WTC11 (cell line): Measurements from ENCODE around the gene IFT27. TPM values are rescaled to one million over a fixed set of nuclear protein-coding genes. Genes with fewer than 3 reads are reported as not detected.

ENCODE experiments used
- ATAC-seq: fragments of 200-7000 bp; cut with Tn5 transposase; 2 replicates; pipeline ENCODE4 v1.10.0; 2021; ENCODE audit warnings: mild to moderate bottlenecking, moderate library complexity
- CTCF ChIA-PET: fragments of 300-600 bp; sonication (Branson Sonifier 250); formaldehyde crosslinking; loops from one replicate; lab custom pipeline; 2021; ENCODE audit warnings: antibody characterized with exemption; lab: Charles Lee
- POLR2A ChIA-PET: fragments of 350-600 bp; sonication (Branson Sonifier 250); formaldehyde crosslinking; loops from one replicate; lab custom pipeline; 2021; ENCODE audit warnings: antibody characterized with exemption; lab: Charles Lee
- DNase-seq: peaks from one replicate; pipeline ENCODE4 v3.0.0; 2021; ENCODE audit warnings: low spot score
- H3K27ac Mint-ChIP-seq: 2 replicates; pipeline ENCODE4 v1.8.0; 2021; ENCODE audit warnings: mixed read lengths
- H3K27me3 Mint-ChIP-seq: 2 replicates; pipeline ENCODE4 v1.8.0; 2021; ENCODE audit warnings: low read depth, mild to moderate bottlenecking, moderate library complexity, mixed read lengths
- H3K36me3 Mint-ChIP-seq: 2 replicates; pipeline ENCODE4 v1.8.0; 2021; ENCODE audit warnings: mixed read lengths
- H3K4me1 Mint-ChIP-seq: 2 replicates; pipeline ENCODE4 v1.8.0; 2022; ENCODE audit warnings: mixed read lengths
- H3K4me3 Mint-ChIP-seq: 2 replicates; pipeline ENCODE4 v1.8.0; 2021; ENCODE audit warnings: mild to moderate bottlenecking, moderate library complexity, mixed read lengths
- H3K9me3 Mint-ChIP-seq: 2 replicates; pipeline ENCODE4 v1.8.0; 2021; ENCODE audit warnings: mixed read lengths
- AFF4 ChIP-seq: sonication (generic); formaldehyde crosslinking; IDR thresholded peaks from 2 replicates; pipeline ENCODE4 v1.8.1; 2023; ENCODE audit warnings: mild to moderate bottlenecking, missing genetic modification reagents, borderline replicate concordance
- EMX1 ChIP-seq: fragments of 250-450 bp; sonication (Bioruptor Pico); IDR thresholded peaks from 2 replicates; pipeline ENCODE4 v1.8.0; 2021; ENCODE audit warnings: mild to moderate bottlenecking
- GABPB1 ChIP-seq: sonication (generic); formaldehyde crosslinking; IDR thresholded peaks from 2 replicates; pipeline ENCODE4 v1.8.1; 2023; ENCODE audit warnings: mild to moderate bottlenecking, missing genetic modification reagents
- GTF2I ChIP-seq: fragments of 250-450 bp; sonication (Bioruptor Pico); conservative IDR thresholded peaks from 2 replicates; pipeline ENCODE4 v1.4.0; 2021; ENCODE audit warnings: mild to moderate bottlenecking
- HMGA2 ChIP-seq: fragments of 250-450 bp; sonication (Bioruptor Pico); IDR thresholded peaks from 2 replicates; pipeline ENCODE4 v1.4.0; 2021; ENCODE audit warnings: mild to moderate bottlenecking, moderate library complexity
- IRF2 ChIP-seq: sonication (generic); formaldehyde crosslinking; IDR thresholded peaks from 2 replicates; pipeline ENCODE4 v1.8.0; 2022; ENCODE audit warnings: low read depth, missing genetic modification reagents, borderline replicate concordance
- PRRX2 ChIP-seq: fragments of 250-450 bp; sonication (Bioruptor Pico); IDR thresholded peaks from 2 replicates; pipeline ENCODE4 v1.8.0; 2021; ENCODE audit warnings: mild to moderate bottlenecking
- RELA ChIP-seq: sonication (generic); formaldehyde crosslinking; IDR thresholded peaks from 2 replicates; pipeline ENCODE4 v1.8.1; 2022; ENCODE audit warnings: missing genetic modification reagents, mild to moderate bottlenecking, borderline replicate concordance
- ZNF138 ChIP-seq: sonication (generic); formaldehyde crosslinking; conservative IDR thresholded peaks from 2 replicates; pipeline ENCODE4 v1.8.1; 2022; ENCODE audit warnings: mild to moderate bottlenecking, moderate library complexity, missing genetic modification reagents
- ZNF219 ChIP-seq: sonication (generic); formaldehyde crosslinking; IDR thresholded peaks from 2 replicates; pipeline ENCODE4 v1.8.0; 2023; ENCODE audit warnings: missing genetic modification reagents, mild to moderate bottlenecking, borderline replicate concordance
- ZNF423 ChIP-seq: fragments of 250-450 bp; sonication (Bioruptor Pico); IDR thresholded peaks from 2 replicates; pipeline ENCODE4 v2.1.2; 2022; ENCODE audit warnings: mild to moderate bottlenecking, moderate library complexity
- ZNF532 ChIP-seq: fragments of 250-450 bp; sonication (Bioruptor Pico); IDR thresholded peaks from 2 replicates; pipeline ENCODE4 v1.9.0; 2021; ENCODE audit warnings: mild to moderate bottlenecking, borderline replicate concordance
- total RNA-seq: library from RNA; stranded (reverse); gene quantifications from 3 replicates; pipeline ENCODE4 v1.2.3, GENCODE V29; 2021
- TF ChIP-seq, protein P1 (sequence below): fragments of 250-450 bp; sonication (Bioruptor Pico); IDR thresholded peaks from 2 replicates; pipeline ENCODE4 v1.9.0; 2021; ENCODE audit warnings: mild to moderate bottlenecking
- TF ChIP-seq, protein P2 (sequence below): sonication (generic); formaldehyde crosslinking; IDR thresholded peaks from 2 replicates; pipeline ENCODE4 v1.8.1; 2023; ENCODE audit warnings: mild to moderate bottlenecking, missing genetic modification reagents, moderate library complexity
- TF ChIP-seq, protein P3 (sequence below): sonication (generic); formaldehyde crosslinking; IDR thresholded peaks from 2 replicates; pipeline ENCODE4 v1.8.1; 2022; ENCODE audit warnings: low read depth, mild to moderate bottlenecking, moderate library complexity, missing genetic modification reagents, borderline replicate concordance
- TF ChIP-seq, protein P4 (sequence below): sonication (generic); formaldehyde crosslinking; IDR thresholded peaks from 2 replicates; pipeline ENCODE4 v1.8.0; 2022; ENCODE audit warnings: mild to moderate bottlenecking, missing genetic modification reagents
- TF ChIP-seq, protein P5 (sequence below): sonication (generic); formaldehyde crosslinking; IDR thresholded peaks from 2 replicates; pipeline ENCODE4 v1.8.1; 2023; ENCODE audit warnings: mild to moderate bottlenecking, missing genetic modification reagents
- TF ChIP-seq, protein P6 (sequence below): fragments of 250-450 bp; sonication (Bioruptor Pico); IDR thresholded peaks from 2 replicates; pipeline ENCODE4 v2.1.2; 2022; ENCODE audit warnings: mild to moderate bottlenecking, moderate library complexity

IFT27 gene
- total RNA-seq, 1 experiment from 2014 or later, result 47.9 TPM

DNA sequence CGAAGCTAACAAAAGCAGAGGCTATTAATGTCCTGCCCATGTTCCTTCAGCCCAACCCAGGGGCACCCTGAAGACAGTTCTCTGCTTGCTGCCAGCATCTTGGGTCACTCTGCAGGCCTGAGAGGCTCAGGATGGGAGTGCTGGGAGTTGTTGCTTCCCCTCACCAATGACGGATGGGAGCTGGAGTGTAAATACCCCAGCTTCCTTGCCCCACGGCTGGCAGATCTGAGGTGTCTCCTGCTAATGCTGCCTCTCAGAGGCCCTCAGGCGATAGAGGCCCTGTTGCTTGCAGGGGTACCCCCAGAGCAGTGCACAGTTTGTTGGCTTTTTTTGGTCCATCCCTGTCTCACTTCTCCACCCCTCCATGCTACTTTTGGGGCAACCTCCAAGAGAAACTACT, 32.9 kb downstream of the IFT27 start (continued):
- TF ChIP-seq, protein P1, sequence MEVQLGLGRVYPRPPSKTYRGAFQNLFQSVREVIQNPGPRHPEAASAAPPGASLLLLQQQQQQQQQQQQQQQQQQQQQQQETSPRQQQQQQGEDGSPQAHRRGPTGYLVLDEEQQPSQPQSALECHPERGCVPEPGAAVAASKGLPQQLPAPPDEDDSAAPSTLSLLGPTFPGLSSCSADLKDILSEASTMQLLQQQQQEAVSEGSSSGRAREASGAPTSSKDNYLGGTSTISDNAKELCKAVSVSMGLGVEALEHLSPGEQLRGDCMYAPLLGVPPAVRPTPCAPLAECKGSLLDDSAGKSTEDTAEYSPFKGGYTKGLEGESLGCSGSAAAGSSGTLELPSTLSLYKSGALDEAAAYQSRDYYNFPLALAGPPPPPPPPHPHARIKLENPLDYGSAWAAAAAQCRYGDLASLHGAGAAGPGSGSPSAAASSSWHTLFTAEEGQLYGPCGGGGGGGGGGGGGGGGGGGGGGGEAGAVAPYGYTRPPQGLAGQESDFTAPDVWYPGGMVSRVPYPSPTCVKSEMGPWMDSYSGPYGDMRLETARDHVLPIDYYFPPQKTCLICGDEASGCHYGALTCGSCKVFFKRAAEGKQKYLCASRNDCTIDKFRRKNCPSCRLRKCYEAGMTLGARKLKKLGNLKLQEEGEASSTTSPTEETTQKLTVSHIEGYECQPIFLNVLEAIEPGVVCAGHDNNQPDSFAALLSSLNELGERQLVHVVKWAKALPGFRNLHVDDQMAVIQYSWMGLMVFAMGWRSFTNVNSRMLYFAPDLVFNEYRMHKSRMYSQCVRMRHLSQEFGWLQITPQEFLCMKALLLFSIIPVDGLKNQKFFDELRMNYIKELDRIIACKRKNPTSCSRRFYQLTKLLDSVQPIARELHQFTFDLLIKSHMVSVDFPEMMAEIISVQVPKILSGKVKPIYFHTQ (CRISPR knock-in tag), result no peak
- TF ChIP-seq, protein P2, sequence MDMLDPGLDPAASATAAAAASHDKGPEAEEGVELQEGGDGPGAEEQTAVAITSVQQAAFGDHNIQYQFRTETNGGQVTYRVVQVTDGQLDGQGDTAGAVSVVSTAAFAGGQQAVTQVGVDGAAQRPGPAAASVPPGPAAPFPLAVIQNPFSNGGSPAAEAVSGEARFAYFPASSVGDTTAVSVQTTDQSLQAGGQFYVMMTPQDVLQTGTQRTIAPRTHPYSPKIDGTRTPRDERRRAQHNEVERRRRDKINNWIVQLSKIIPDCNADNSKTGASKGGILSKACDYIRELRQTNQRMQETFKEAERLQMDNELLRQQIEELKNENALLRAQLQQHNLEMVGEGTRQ (CRISPR knock-in tag), result no peak
- TF ChIP-seq ZNF138 (CRISPR knock-in tag) (no peak), IRF2 (CRISPR knock-in tag) (no peak), ZNF423 (CRISPR knock-in tag) (no peak), GTF2I (no peak), HMGA2 (CRISPR knock-in tag) (no peak)
- TF ChIP-seq, protein P3, sequence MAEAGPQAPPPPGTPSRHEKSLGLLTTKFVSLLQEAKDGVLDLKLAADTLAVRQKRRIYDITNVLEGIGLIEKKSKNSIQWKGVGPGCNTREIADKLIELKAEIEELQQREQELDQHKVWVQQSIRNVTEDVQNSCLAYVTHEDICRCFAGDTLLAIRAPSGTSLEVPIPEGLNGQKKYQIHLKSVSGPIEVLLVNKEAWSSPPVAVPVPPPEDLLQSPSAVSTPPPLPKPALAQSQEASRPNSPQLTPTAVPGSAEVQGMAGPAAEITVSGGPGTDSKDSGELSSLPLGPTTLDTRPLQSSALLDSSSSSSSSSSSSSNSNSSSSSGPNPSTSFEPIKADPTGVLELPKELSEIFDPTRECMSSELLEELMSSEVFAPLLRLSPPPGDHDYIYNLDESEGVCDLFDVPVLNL (CRISPR knock-in tag), result no peak
- TF ChIP-seq, protein P4, sequence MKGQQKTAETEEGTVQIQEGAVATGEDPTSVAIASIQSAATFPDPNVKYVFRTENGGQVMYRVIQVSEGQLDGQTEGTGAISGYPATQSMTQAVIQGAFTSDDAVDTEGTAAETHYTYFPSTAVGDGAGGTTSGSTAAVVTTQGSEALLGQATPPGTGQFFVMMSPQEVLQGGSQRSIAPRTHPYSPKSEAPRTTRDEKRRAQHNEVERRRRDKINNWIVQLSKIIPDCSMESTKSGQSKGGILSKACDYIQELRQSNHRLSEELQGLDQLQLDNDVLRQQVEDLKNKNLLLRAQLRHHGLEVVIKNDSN (CRISPR knock-in tag), result no peak
- TF ChIP-seq, protein P5, sequence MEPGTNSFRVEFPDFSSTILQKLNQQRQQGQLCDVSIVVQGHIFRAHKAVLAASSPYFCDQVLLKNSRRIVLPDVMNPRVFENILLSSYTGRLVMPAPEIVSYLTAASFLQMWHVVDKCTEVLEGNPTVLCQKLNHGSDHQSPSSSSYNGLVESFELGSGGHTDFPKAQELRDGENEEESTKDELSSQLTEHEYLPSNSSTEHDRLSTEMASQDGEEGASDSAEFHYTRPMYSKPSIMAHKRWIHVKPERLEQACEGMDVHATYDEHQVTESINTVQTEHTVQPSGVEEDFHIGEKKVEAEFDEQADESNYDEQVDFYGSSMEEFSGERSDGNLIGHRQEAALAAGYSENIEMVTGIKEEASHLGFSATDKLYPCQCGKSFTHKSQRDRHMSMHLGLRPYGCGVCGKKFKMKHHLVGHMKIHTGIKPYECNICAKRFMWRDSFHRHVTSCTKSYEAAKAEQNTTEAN, result no peak
- TF ChIP-seq, all 79 proteins: peak for 0

- peaks cover 3% of the 10 kb centered on the region; the same call in 1 of the 2 replicates for H3K36me3 Mint-ChIP-seq
- H3K9me3 Mint-ChIP-seq, result peaks cover 18% of the 10 kb centered on the region
- no peaks in the 10 kb centered on the region for H3K4me1 Mint-ChIP-seq
- ChIA-PET CTCF (interaction anchor here (0.8 to 2.5 kb wide), 4 partner anchors 15 to 236 kb away, joined by 3 to 10 read pairs (median 6); no protein-coding TSS in a partner anchor), POLR2A (no interaction called here)
- DNase-seq, result no peak
- no peak overlapping the region for H3K4me3 Mint-ChIP-seq
- H3K27ac Mint-ChIP-seq, result no peak overlapping the region
- H3K27me3 Mint-ChIP-seq, result peaks cover 29% of the 10 kb centered on the region
- ATAC-seq, result no peak
- no peak for TF ChIP-seq EMX1 (CRISPR knock-in tag)
- TF ChIP-seq AFF4 (CRISPR knock-in tag), result no peak
- TF ChIP-seq ZNF219 (CRISPR knock-in tag), result no peak
- TF ChIP-seq ZNF532, result no peak
- no peak for TF ChIP-seq GABPB1
- TF ChIP-seq, protein P6, sequence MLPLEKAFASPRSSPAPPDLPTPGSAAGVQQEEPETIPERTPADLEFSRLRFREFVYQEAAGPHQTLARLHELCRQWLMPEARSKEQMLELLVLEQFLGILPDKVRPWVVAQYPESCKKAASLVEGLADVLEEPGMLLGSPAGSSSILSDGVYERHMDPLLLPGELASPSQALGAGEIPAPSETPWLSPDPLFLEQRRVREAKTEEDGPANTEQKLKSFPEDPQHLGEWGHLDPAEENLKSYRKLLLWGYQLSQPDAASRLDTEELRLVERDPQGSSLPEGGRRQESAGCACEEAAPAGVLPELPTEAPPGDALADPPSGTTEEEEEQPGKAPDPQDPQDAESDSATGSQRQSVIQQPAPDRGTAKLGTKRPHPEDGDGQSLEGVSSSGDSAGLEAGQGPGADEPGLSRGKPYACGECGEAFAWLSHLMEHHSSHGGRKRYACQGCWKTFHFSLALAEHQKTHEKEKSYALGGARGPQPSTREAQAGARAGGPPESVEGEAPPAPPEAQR (CRISPR knock-in tag), result no peak
- TF ChIP-seq RELA (CRISPR knock-in tag), result no peak
- TF ChIP-seq PRRX2 (CRISPR knock-in tag), result no peak
Measured at GRCh38 chr22:36741968-36742367, 34.0 kb downstream of the IFT27 start.
